ENCODE results near the gene PDCD10. TPM values are rescaled to one million over a fixed set of nuclear protein-coding genes. Genes with fewer than 3 reads are reported as not detected.

Gene PDCD10
- total RNA-seq, 1 experiment from 2014 or later = 84.6 TPM

GRCh38 chr3:167731393-167731792, 3.3 kb downstream of the PDCD10 start:
- Histone ChIP-seq H3K79me2 (ENCODE audit: low read depth) (peaks cover 80% of the 10 kb centered on the region), H3K9me2 (ENCODE audit: insufficient read depth) (no peaks in the 10 kb centered on the region), H3K9me3 (ENCODE audit: insufficient read depth, low read depth) (no peaks in the 10 kb centered on the region), H3K4me2 (no peak overlapping the region), H4K20me1 (ENCODE audit: insufficient read depth) (peaks cover 59% of the 10 kb centered on the region), H3K36me3 (ENCODE audit: low read depth) (0 out of 2 replicates have a peak, but pooled peaks cover 8% of the 10 kb centered on the region), H3K4me1 (replicated peaks; ENCODE audit: insufficient read depth) (peaks cover 19% of the 10 kb centered on the region), H3F3A (ENCODE audit: insufficient read depth, low read depth) (peaks cover 11% of the 10 kb centered on the region; the same call in 1 of the 2 replicates), H3K27ac (no peak overlapping the region), H2AFZ (no peak overlapping the region), H3K27me3 (ENCODE audit: insufficient read depth, low read depth) (no peaks in the 10 kb centered on the region), H3K4me3 (no peak overlapping the region)
- POLR2A ChIA-PET (ENCODE audit: unreplicated experiment) = no interaction called here
- TF ChIP-seq EZH2 (IDR thresholded peaks at IDR 0.05; ENCODE audit: low read depth) (no peak), CTCF (conservative IDR thresholded peaks at IDR 0.05) (no peak)
- intact Hi-C loops (cut with micrococcal nuclease; ENCODE audit: unreplicated experiment) = loop anchor here (5.0 kb wide), 1 partner anchor 324 kb away; no protein-coding TSS in a partner anchor
- no TSS peak for BruUV-seq (replicated peaks)
- no peak for DNase-seq
- CTCF ChIA-PET = no interaction called here

GRCh38 chr3:167729591-167729990, 5.1 kb downstream of the PDCD10 start:
- intact Hi-C loops (cut with micrococcal nuclease; ENCODE audit: unreplicated experiment) = no loop called here
- no peak for DNase-seq
- Histone ChIP-seq H3K36me3 (ENCODE audit: low read depth) (0 out of 2 replicates have a peak, but pooled peaks cover 8% of the 10 kb centered on the region), H3F3A (ENCODE audit: insufficient read depth, low read depth) (no peaks in the 10 kb centered on the region), H3K27me3 (ENCODE audit: insufficient read depth, low read depth) (no peaks in the 10 kb centered on the region), H3K9me2 (ENCODE audit: insufficient read depth) (no peaks in the 10 kb centered on the region), H3K4me2 (no peak overlapping the region), H3K4me3 (no peak overlapping the region), H4K20me1 (ENCODE audit: insufficient read depth) (peaks cover 75% of the 10 kb centered on the region), H3K9me3 (ENCODE audit: insufficient read depth, low read depth) (no peaks in the 10 kb centered on the region), H3K27ac (no peak overlapping the region), H3K79me2 (ENCODE audit: low read depth) (peaks cover 95% of the 10 kb centered on the region), H2AFZ (no peak overlapping the region), H3K4me1 (replicated peaks; ENCODE audit: insufficient read depth) (peaks cover 18% of the 10 kb centered on the region)
- CTCF ChIA-PET = no interaction called here
- TF ChIP-seq EZH2 (IDR thresholded peaks at IDR 0.05; ENCODE audit: low read depth) (no peak), CTCF (conservative IDR thresholded peaks at IDR 0.05) (no peak)
- POLR2A ChIA-PET (ENCODE audit: unreplicated experiment) = interaction anchor here (0.6 kb wide), 1 partner anchor 11 kb away, joined by 4 read pairs; no protein-coding TSS in a partner anchor
- no TSS peak for BruUV-seq (replicated peaks)

DNA sequence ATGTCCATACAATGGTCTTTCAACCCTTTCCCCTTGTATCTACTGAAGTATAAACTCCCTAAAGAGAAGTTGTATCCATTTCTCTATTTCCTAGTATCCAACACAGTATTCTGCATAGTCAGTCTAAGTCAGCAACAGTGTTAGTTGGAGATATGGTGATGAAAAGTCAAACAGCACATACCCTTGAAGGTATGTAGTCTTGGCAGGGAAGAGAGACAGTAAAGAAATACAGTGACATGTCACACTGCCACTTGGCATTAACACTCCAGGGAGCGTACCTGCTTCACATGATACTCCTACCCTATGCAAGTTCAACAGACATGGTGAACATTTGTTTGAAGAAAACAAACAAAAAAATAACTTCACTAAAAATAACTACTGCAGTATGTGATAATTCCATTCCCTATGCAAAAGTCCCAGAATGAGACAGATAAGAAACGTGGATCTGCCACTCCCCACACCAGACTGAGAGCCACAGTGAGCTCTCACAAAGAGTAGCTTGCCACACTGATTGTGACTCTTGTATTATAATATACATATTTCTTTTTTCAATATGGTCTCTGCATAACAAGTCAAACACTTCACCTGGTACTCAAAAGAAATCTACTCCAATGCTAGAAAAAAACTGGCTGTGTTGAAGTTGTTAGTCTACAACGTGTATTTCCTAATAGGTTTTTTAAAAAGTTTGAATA, 5.9 kb downstream of the PDCD10 start:
- intact Hi-C loops (cut with micrococcal nuclease; ENCODE audit: unreplicated experiment) = no loop called here
- CTCF ChIA-PET = no interaction called here

More for the DNA sequence above, 5.9 kb downstream of the PDCD10 start:
- Histone ChIP-seq H3F3A (ENCODE audit: insufficient read depth, low read depth) (no peaks in the 10 kb centered on the region), H2AFZ (no peak overlapping the region), H3K9me2 (ENCODE audit: insufficient read depth) (no peaks in the 10 kb centered on the region), H4K20me1 (ENCODE audit: insufficient read depth) (peaks cover 83% of the 10 kb centered on the region), H3K27me3 (ENCODE audit: insufficient read depth, low read depth) (no peaks in the 10 kb centered on the region), H3K27ac (no peak overlapping the region), H3K4me1 (replicated peaks; ENCODE audit: insufficient read depth) (peaks cover 18% of the 10 kb centered on the region), H3K79me2 (ENCODE audit: low read depth) (peaks cover 97% of the 10 kb centered on the region), H3K9me3 (ENCODE audit: insufficient read depth, low read depth) (no peaks in the 10 kb centered on the region), H3K36me3 (ENCODE audit: low read depth) (0 out of 2 replicates have a peak, but pooled peaks cover 8% of the 10 kb centered on the region), H3K4me3 (no peak overlapping the region), H3K4me2 (no peak overlapping the region)
- BruUV-seq (replicated peaks) = no TSS peak
- no peak for DNase-seq
- POLR2A ChIA-PET (ENCODE audit: unreplicated experiment) = interaction anchor here (0.7 kb wide), 1 partner anchor 715 kb away, joined by 8 read pairs; no protein-coding TSS in a partner anchor
- TF ChIP-seq EZH2 (IDR thresholded peaks at IDR 0.05; ENCODE audit: low read depth) (no peak), CTCF (conservative IDR thresholded peaks at IDR 0.05) (no peak)
